OCI-LY7 (cell line): Measurements from ENCODE around the gene PSMG3. TPM values are rescaled to one million over a fixed set of nuclear protein-coding genes. Genes with fewer than 3 reads are reported as not detected.

ENCODE experiments used
- BruUV-seq: library from RNA; stranded (reverse); fragments of 400-500 nt; replicated peaks from 2 replicates; lab custom pipeline; 2021; lab: Mats Ljungman, UMichigan
- CTCF ChIA-PET: fragments of 300-600 bp; sonication (Branson Sonifier 250); formaldehyde crosslinking; loops from one replicate; lab custom pipeline; 2022; ENCODE audit warnings: antibody characterized with exemption; ENCODE audit not compliant: unreplicated experiment; lab: Charles Lee
- POLR2A ChIA-PET: fragments of 300-600 bp; sonication (Branson Sonifier 250); formaldehyde crosslinking; loops from one replicate; lab custom pipeline; 2022; ENCODE audit warnings: antibody characterized with exemption; lab: Charles Lee
- DNase-seq: peaks from one replicate; pipeline ENCODE4 v3.0.0-alpha.2; 2015; ENCODE audit warnings: low spot score
- H2AFZ ChIP-seq: fragments of 200-600 bp; sonication (generic), shearing (Covaris generic); 2 replicates; pipeline ENCODE4 v1.6.1; 2014; ENCODE audit warnings: mild to moderate bottlenecking, antibody characterized with exemption, low read length, moderate library complexity
- H3K27ac ChIP-seq: fragments of 200-600 bp; sonication (generic); 2 replicates; pipeline ENCODE4 v1.5.1; 2014; ENCODE audit warnings: mixed run types, low read depth, mild to moderate bottlenecking, moderate library complexity, low read length, inconsistent platforms; ENCODE audit not compliant: poor library complexity, severe bottlenecking
- H3K36me3 ChIP-seq: fragments of 200-600 bp; sonication (generic); 2 replicates; pipeline ENCODE4 v1.6.1; 2014; ENCODE audit warnings: mild to moderate bottlenecking, antibody characterized with exemption, low read length, moderate library complexity, mixed read lengths; ENCODE audit not compliant: insufficient read depth
- H3K4me1 ChIP-seq: fragments of 200-600 bp; sonication (generic); 2 replicates; pipeline ENCODE4 v1.5.1; 2014; ENCODE audit warnings: mild to moderate bottlenecking, low read length; ENCODE audit not compliant: insufficient read depth, poor library complexity, severe bottlenecking
- H3K4me2 ChIP-seq: fragments of 200-600 bp; sonication (generic); 2 replicates; pipeline ENCODE4 v1.6.1; 2014; ENCODE audit warnings: mild to moderate bottlenecking, low read length
- H3K4me3 ChIP-seq: fragments of 200-600 bp; sonication (generic); 2 replicates; pipeline ENCODE4 v1.5.1; 2014; ENCODE audit warnings: mild to moderate bottlenecking, low read depth, low read length; ENCODE audit not compliant: poor library complexity, severe bottlenecking
- H3K79me2 ChIP-seq: fragments of 200-600 bp; sonication (generic); 2 replicates; pipeline ENCODE4 v1.6.1; 2016; ENCODE audit warnings: low read depth, mild to moderate bottlenecking, low read length, moderate library complexity, mixed read lengths; ENCODE audit not compliant: insufficient read depth
- H3K9me2 ChIP-seq: fragments of 200-600 bp; sonication (generic); 2 replicates; pipeline ENCODE4 v1.6.1; 2016; ENCODE audit warnings: mild to moderate bottlenecking, low read length, mixed read lengths; ENCODE audit not compliant: insufficient read depth
- H3K9me3 ChIP-seq: fragments of 200-600 bp; sonication (generic); 2 replicates; pipeline ENCODE4 v1.6.1; 2014; ENCODE audit warnings: mild to moderate bottlenecking, mixed run types, low read length, mixed read lengths
- H4K20me1 ChIP-seq: fragments of 200-600 bp; sonication (generic); 2 replicates; pipeline ENCODE4 v1.6.1; 2014; ENCODE audit warnings: mild to moderate bottlenecking, antibody characterized with exemption, low read length, moderate library complexity, mixed read lengths; ENCODE audit not compliant: insufficient read depth
- CTCF ChIP-seq: fragments of 200-600 bp; sonication (generic); conservative IDR thresholded peaks from 2 replicates; pipeline ENCODE4 v1.5.1; 2014; ENCODE audit warnings: mild to moderate bottlenecking, antibody characterized with exemption, low read length, moderate library complexity, mixed read lengths
- EZH2phosphoT487 ChIP-seq: fragments of 200-600 bp; sonication (generic); IDR thresholded peaks from 2 replicates; pipeline ENCODE4 v1.6.1; 2018; ENCODE audit warnings: low read depth, borderline replicate concordance, mild to moderate bottlenecking, mixed run types, antibody characterized with exemption, low read length, moderate library complexity, mixed read lengths
- intact Hi-C: fragments of 100-400 bp; cut with micrococcal nuclease; formaldehyde crosslinking; loops from one replicate; pipeline ENCODE4 v1.10.0; 2022; ENCODE audit not compliant: unreplicated experiment
- total RNA-seq, 2 experiments: library from RNA; depleted of rRNA in 1 of 2; stranded (reverse); fragments of >200 nt in 1 of 2; shearing (Covaris generic) in 1 of 2; gene quantifications; 2 replicates each; pipeline ENCODE4 v1.2.3, GENCODE V29; 2014 to 2022

PSMG3 gene
- total RNA-seq, 2 experiments from 2014 or later: 63.7 to 129 TPM

DNA sequence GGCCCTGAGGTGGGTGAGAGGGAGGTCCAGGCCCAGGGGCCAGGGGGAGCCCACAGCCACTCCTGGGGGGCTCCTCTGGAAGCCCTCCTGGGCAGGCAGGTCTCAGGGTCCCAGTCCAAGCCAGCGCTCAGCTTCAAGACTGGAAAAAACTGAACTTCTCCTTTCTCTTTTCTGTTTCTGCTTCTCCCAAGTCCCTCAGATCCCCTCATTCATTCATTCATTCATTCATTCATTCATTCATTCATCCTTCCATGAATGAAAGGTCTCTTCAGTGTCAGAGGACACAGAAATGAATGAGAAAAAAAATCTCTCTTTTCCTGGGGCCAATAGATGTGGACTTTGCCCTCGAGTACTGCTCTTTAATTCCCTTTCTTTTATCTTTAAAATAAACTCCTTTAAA, 34.6 kb upstream of the PSMG3 start:
- intact Hi-C loops: no loop called here
- H3K4me1 ChIP-seq: no peaks in the 10 kb centered on the region
- no peak overlapping the region for H3K4me3 ChIP-seq
- H3K9me2 ChIP-seq: no peaks in the 10 kb centered on the region
- POLR2A ChIA-PET: no interaction called here
- H3K79me2 ChIP-seq: no peaks in the 10 kb centered on the region
- no TSS peak for BruUV-seq
- no peaks in the 10 kb centered on the region for H3K9me3 ChIP-seq
- no peaks in the 10 kb centered on the region for H4K20me1 ChIP-seq
- DNase-seq: no peak
- no peaks in the 10 kb centered on the region for H3K36me3 ChIP-seq
- CTCF ChIA-PET: no interaction called here
- no peak for TF ChIP-seq CTCF
- H3K27ac ChIP-seq: no peak overlapping the region
- H2AFZ ChIP-seq: no peak overlapping the region
- no peak overlapping the region for H3K4me2 ChIP-seq

DNA sequence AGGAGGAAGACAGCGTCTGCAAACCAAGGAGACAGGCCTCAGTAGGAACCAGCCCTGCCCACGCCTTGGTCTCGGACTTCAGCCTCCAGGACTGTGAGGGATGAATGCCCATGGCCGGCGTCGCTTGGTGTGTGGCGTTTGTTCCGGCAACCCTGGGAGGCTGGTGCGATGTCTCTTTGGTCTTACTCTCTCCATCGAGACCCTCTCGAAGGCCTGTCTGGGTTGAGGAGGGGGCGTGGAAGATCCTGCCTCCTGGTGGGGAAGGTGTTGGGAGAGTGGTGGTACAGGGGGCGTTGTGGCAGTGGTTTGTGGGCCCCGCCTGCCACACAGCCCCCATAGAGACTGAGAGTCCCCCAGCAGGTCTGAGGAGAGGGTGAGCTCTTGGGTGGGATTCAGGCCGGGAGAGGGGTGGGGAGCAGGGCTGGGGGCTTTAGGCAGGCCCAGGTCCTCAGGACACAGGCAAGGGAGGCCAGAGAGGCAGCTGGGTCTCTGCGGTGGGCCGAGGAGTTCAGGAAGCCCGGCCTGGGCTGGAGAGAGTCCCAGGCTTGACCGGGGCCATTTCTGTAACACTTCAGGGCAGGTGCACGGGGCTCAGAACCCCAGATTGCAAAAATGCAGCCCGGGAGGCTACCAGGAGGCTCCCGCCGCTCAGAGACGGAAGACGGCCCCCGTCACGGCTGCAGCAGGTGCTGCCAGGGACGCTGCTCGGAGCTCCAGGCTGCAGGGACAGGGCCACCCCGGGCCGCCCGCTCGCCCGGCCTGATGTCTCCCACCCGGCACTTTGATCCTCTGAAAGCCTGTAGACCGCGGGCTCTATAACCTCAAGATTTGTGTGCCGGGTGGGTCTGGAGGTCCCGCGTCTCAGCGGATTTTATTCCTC, 33.8 kb upstream of the PSMG3 start:
- H3K9me3 ChIP-seq: no peaks in the 10 kb centered on the region
- no peaks in the 10 kb centered on the region for H3K9me2 ChIP-seq
- ChIA-PET CTCF (no interaction called here), POLR2A (interaction anchor here (0.6 kb wide), 1 partner anchor 684 kb away, joined by 4 read pairs; no protein-coding TSS in a partner anchor)
- TF ChIP-seq EZH2phosphoT487: no peak
- no peak for TF ChIP-seq CTCF
- no peaks in the 10 kb centered on the region for H3K79me2 ChIP-seq
- H3K4me1 ChIP-seq: no peaks in the 10 kb centered on the region
- intact Hi-C loops: no loop called here
- H3K27ac ChIP-seq: no peak overlapping the region
- DNase-seq: no peak
- no peak overlapping the region for H3K4me2 ChIP-seq
- H3K36me3 ChIP-seq: no peaks in the 10 kb centered on the region
- no TSS peak for BruUV-seq
- no peak overlapping the region for H2AFZ ChIP-seq
- no peaks in the 10 kb centered on the region for H4K20me1 ChIP-seq
- no peak overlapping the region for H3K4me3 ChIP-seq

DNA sequence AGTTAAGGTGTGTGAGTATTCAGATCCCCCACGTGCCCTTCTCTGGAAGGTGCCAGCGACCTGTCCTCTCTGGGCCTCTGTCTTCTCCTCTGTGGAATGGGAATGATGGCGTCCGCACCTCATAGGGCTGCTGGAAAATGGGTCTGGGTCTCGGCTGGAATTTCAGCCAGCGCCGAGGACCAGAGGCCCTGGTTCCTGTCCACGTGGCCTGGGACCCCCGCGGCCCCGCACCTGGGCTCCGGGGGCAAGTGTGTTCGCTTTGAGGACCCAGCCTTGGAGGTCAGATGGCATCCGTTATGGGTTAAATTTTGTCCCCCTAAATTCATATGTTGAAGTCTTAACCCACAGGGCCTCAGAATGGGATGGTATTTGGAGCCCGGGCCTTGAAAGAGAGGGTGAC, 32.6 kb upstream of the PSMG3 start:
- Histone ChIP-seq H3K27ac (no peak overlapping the region), H3K4me1 (no peaks in the 10 kb centered on the region), H3K36me3 (no peaks in the 10 kb centered on the region), H4K20me1 (no peaks in the 10 kb centered on the region), H2AFZ (no peak overlapping the region), H3K9me3 (no peaks in the 10 kb centered on the region), H3K4me3 (no peak overlapping the region), H3K9me2 (no peaks in the 10 kb centered on the region), H3K4me2 (no peak overlapping the region), H3K79me2 (no peaks in the 10 kb centered on the region)
- intact Hi-C loops: no loop called here
- TF ChIP-seq CTCF (no peak), EZH2phosphoT487 (no peak)
- no TSS peak for BruUV-seq
- DNase-seq: no peak
- ChIA-PET POLR2A (no interaction called here), CTCF (no interaction called here)
